BJ (cell line): Measurements from ENCODE around the gene ACAA1. TPM values are rescaled to one million over a fixed set of nuclear protein-coding genes. Genes with fewer than 3 reads are reported as not detected.

Experiments
- CTCF ChIA-PET: fragments of 350-600 bp; formaldehyde crosslinking; extraction: SDS; loops from one replicate; lab custom pipeline; 2021; ENCODE audit warnings: antibody characterized with exemption, inconsistent platforms; lab: Yijun Ruan, JAX
- POLR2A ChIA-PET: fragments of 300-600 bp; sonication (Branson Sonifier 250); formaldehyde crosslinking; extraction: SDS; loops from one replicate; lab custom pipeline; 2021; ENCODE audit warnings: antibody characterized with exemption; lab: Charles Lee
- DNase-seq: peaks from one replicate; pipeline ENCODE4 v3.0.0-alpha.2; 2011; ENCODE audit warnings: low read depth
- H3K27me3 ChIP-seq: 2 replicates; pipeline ENCODE4 v1.6.0; 2011; ENCODE audit warnings: low read length; ENCODE audit not compliant: control insufficient read depth, insufficient read depth
- H3K36me3 ChIP-seq: 2 replicates; pipeline ENCODE4 v1.5.1; 2011; ENCODE audit warnings: low read length; ENCODE audit not compliant: control insufficient read depth, insufficient read depth
- H3K4me3 ChIP-seq: 2 replicates; pipeline ENCODE4 v1.5.1; 2011; ENCODE audit warnings: low read depth, mild to moderate bottlenecking, control low read depth, low read length
- polyA plus RNA-seq: library from polyadenylated mRNA; depleted of rRNA; stranded (reverse); fragments of >200 nt; gene quantifications from 2 replicates; pipeline ENCODE4 v1.2.3, GENCODE V29; 2011
- TF ChIP-seq, protein P1 (sequence below): IDR thresholded peaks from 2 replicates; pipeline ENCODE4 v1.5.1; 2011; ENCODE audit warnings: low read depth, mild to moderate bottlenecking, control low read depth, inconsistent platforms, low read length, moderate library complexity; ENCODE audit not compliant: insufficient read depth

Gene ACAA1
- polyA plus RNA-seq, 1 experiment = 81.8 TPM

DNA sequence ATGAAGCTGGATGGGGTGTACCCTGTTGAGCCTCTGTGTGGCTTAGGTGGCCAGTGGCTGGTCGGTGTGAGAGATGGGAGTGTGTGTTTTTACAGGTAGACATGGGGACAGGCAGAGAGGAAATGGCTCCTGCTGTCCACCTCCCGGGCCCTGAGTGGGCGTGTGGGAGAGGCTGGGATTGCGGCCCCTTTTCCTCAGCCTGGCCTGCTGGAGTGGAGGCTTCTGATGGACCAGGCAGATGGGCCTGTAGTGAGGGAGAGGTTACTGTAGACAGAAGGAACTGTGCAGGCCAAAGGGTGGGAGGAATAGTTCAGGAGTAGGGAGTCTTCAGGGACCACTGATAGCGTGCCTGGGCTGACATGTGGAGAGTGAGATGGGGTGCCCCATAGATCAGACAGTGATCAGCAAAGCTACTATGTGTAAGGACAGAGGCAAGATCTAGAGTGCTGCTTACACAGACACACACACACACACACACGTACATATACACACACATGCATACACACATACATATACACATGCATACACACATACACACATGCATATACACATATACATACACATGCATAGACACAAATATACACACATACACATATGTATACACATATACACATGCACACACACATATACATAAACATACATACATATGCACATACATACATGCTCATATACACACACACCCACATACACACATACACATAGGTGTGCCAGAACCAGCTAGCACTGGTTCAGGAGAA, 26.4 kb downstream of the ACAA1 start:
- H3K36me3 ChIP-seq = no peaks in the 10 kb centered on the region
- CTCF ChIA-PET = interaction anchor here (1.1 kb wide), 1 partner anchor 188 kb away, joined by 3 read pairs; no protein-coding TSS in a partner anchor
- POLR2A ChIA-PET = no interaction called here
- DNase-seq = no peak
- TF ChIP-seq, protein P1, sequence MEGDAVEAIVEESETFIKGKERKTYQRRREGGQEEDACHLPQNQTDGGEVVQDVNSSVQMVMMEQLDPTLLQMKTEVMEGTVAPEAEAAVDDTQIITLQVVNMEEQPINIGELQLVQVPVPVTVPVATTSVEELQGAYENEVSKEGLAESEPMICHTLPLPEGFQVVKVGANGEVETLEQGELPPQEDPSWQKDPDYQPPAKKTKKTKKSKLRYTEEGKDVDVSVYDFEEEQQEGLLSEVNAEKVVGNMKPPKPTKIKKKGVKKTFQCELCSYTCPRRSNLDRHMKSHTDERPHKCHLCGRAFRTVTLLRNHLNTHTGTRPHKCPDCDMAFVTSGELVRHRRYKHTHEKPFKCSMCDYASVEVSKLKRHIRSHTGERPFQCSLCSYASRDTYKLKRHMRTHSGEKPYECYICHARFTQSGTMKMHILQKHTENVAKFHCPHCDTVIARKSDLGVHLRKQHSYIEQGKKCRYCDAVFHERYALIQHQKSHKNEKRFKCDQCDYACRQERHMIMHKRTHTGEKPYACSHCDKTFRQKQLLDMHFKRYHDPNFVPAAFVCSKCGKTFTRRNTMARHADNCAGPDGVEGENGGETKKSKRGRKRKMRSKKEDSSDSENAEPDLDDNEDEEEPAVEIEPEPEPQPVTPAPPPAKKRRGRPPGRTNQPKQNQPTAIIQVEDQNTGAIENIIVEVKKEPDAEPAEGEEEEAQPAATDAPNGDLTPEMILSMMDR = no peak
- peaks cover 1% of the 10 kb centered on the region for H3K27me3 ChIP-seq
- no peak overlapping the region for H3K4me3 ChIP-seq

DNA sequence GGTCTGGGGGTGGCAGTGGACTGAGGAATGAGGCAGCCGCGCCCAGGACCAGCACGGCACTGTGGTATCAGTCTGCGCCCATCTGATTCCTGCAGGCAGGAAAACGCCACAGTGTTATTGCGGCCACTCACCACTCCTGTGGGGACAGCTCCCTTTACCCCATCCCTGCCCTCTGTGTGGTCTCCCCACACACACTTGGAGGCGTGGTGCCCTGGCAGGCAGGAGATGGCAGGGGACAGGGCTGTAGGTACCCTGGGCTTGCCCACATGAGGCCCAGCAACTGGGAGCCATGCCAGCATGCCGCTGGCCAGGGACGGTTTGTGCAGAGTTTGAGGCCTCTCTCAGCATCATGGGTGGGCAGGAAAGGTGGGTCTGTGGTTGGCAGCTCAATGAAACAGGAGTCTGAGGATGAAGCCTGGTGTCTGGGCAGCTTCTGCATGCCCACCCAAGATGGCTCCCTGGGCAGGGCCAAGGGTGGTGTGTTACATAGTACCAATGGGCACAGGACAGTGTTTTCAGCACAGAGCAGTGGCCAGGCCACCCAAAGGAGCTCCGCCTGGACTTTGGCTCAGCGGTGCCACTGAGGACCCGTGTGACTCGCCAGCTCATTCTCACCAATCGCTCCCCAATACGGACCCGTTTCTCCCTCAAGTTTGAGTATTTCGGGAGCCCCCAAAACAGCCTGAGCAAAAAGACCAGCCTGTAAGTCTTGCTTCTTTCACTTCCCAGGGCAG, 27.2 kb downstream of the ACAA1 start:
- ChIA-PET POLR2A (no interaction called here), CTCF (interaction anchor here (2.2 kb wide), 1 partner anchor 11 kb away, joined by 7 read pairs; no protein-coding TSS in a partner anchor)
- Histone ChIP-seq H3K27me3 (peaks cover 1% of the 10 kb centered on the region), H3K36me3 (no peaks in the 10 kb centered on the region), H3K4me3 (no peak overlapping the region)
- no peak for DNase-seq
- TF ChIP-seq, protein P1 = no peak

DNA sequence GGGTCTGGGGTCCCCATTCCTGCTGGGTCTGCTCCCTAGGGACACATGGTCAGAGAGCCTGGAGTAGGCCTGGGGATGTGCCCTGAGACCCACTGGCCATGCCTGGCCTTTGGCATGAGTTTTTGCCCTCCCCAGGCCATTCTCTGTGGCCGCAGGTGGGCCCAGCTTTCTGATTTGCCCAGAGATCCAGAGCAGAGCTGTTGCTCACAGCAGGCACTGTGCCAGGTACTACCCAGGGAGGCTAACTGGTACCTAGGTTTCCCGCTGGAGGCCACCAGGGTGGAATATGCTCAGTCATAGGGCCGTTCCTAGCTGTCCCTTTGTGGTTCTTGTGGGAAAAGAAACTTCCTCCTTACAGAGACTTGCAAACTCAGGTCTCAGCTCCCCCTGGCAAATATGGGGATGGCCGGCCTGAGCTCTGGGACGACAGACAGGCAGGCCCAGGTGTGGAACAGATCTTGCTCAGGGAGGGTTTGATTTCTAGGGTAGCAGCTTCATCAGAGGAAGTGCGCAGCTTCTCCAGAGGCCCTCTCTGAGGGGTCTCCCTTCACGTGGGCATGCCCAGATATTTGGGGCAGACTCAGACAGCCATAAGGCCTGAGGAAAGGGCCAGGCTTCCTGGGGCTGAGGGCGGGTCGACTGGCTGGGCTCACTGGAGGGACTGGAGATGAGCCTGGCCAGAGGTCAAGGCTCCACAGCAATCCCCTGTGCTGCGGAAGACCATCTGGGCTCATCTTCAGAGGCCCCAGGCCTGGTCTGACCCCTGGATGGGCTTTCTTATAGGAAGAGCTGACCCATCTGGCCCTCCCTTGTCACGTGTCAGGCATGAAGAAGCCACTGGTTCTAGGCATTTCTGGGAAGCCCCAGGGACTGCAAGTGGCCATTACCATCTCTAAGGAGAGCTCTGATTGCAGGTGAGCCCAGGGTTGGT, 28.0 kb downstream of the ACAA1 start:
- Histone ChIP-seq H3K4me3 (no peak overlapping the region), H3K27me3 (peaks cover 1% of the 10 kb centered on the region), H3K36me3 (no peaks in the 10 kb centered on the region)
- TF ChIP-seq, protein P1 = no peak
- ChIA-PET POLR2A (no interaction called here), CTCF (interaction anchor here (0.6 to 2.7 kb wide), 3 partner anchors 9 to 190 kb away, joined by 3 to 13 read pairs (median 7); no protein-coding TSS in a partner anchor)
- DNase-seq = no peak

- Histone ChIP-seq H3K27me3 (peaks cover 1% of the 10 kb centered on the region), H3K36me3 (no peaks in the 10 kb centered on the region), H3K4me3 (no peak overlapping the region)
- ChIA-PET CTCF (interaction anchor here (0.5 to 2.7 kb wide), 4 partner anchors 10 to 273 kb away, joined by 3 to 13 read pairs (median 5); no protein-coding TSS in a partner anchor), POLR2A (no interaction called here)
- TF ChIP-seq, protein P1 = no peak
- DNase-seq = no peak
These were observed 28.8 kb downstream of the ACAA1 start for GRCh38 chr3:38107911-38108648.
